ENCODE data around the gene STAC3.

GRCh38 chr12:57201631-57202030, 49.4 kb downstream of the STAC3 start:
- TF ChIP-seq CTCF (IDR thresholded peaks at IDR 0.05): no peak
- TF ChIP-seq POLR2A (IDR thresholded peaks at IDR 0.05): no peak
